C4-2B (cell line): ENCODE data around the gene CPLANE1.

Experiments used
- H3K27ac ChIP-seq: fragments of 450-650 bp; 2 replicates; pipeline ENCODE4 v1.5.1; 2017
- ZFX ChIP-seq: fragments of 450-650 bp; IDR thresholded peaks from 2 replicates; pipeline ENCODE4 v1.6.1; 2017
- TF ChIP-seq, protein P1 (sequence below): fragments of 450-650 bp; conservative IDR thresholded peaks from 2 replicates; pipeline ENCODE4 v1.5.1; 2017; ENCODE audit warnings: mild to moderate bottlenecking

CPLANE1 gene

GRCh38 chr5:37077146-37077545 lies 172.0 kb downstream of the CPLANE1 start:
- no peak overlapping the region for H3K27ac ChIP-seq
- TF ChIP-seq, protein P1, sequence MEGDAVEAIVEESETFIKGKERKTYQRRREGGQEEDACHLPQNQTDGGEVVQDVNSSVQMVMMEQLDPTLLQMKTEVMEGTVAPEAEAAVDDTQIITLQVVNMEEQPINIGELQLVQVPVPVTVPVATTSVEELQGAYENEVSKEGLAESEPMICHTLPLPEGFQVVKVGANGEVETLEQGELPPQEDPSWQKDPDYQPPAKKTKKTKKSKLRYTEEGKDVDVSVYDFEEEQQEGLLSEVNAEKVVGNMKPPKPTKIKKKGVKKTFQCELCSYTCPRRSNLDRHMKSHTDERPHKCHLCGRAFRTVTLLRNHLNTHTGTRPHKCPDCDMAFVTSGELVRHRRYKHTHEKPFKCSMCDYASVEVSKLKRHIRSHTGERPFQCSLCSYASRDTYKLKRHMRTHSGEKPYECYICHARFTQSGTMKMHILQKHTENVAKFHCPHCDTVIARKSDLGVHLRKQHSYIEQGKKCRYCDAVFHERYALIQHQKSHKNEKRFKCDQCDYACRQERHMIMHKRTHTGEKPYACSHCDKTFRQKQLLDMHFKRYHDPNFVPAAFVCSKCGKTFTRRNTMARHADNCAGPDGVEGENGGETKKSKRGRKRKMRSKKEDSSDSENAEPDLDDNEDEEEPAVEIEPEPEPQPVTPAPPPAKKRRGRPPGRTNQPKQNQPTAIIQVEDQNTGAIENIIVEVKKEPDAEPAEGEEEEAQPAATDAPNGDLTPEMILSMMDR = no peak
- TF ChIP-seq ZFX = no peak

DNA sequence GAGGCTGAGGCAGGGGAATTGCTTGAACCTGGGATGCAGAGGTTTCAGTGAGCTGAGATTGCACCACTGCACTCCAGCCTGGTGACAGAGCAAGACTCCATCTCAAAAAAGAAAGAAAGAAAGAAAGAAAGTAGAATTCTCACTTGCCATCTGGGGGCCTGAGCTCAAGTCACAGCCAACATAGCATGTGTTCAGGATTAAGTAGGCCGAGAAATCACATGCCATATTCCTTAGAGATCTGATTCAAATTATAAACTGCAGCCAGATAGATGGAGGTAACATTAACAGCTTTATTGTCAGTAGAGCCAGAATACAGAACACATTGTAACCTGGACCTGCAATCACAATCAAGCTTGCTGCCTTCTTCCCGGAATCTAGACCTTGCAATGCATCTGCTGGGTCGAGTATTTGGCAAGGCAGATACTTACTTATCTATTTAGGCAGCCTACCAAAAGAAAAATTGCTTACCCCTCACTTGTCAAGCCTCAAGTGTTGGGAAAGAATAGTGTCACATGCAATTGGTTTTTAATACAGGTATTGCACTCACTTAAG lies 173.7 kb downstream of the CPLANE1 start:
- H3K27ac ChIP-seq = no peak overlapping the region
- TF ChIP-seq, protein P1 = no peak
- TF ChIP-seq ZFX = no peak

GRCh38 chr5:37071901-37072581 lies 177.1 kb downstream of the CPLANE1 start:
- TF ChIP-seq, protein P1 = no peak
- no peak for TF ChIP-seq ZFX
- no peak overlapping the region for H3K27ac ChIP-seq

DNA sequence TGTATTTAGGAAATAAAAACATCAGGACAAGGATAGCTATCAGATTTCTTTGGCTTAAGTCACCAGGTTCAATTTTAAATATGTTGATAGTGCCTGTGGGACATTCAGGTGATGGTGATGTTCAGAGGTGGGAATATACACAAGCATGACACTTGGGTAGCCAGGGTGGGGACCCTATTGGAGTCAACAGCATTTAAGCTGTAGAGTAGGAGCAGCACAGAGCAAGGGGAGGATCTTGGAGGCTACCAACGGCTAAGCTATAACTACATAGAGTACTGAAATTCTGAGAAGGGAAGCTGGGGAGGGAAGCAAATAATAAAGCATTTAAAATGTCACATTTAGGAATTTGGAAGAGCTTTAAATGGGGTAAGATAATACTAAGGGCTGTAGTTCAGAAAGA lies 177.7 kb downstream of the CPLANE1 start:
- TF ChIP-seq ZFX = no peak
- TF ChIP-seq, protein P1 = no peak
- H3K27ac ChIP-seq = no peak overlapping the region

DNA sequence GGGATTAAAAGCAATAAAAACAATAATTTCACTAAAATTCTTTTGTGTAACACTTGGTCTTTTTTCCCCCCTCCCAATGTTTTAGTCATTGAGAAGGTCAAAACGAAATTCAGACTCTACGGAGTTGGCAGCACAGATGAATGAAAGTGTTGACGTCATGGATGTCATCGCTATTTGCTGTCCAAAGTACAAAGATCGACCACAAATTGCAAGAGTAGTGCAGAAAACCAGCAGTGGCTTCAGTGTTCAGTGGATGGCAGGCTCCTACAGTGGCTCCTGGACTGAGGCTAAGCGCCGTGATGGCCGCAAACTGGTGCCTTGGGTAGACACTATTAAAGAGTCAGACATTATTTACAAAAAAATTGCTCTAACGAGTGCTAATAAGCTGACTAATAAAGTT lies 184.7 kb downstream of the CPLANE1 start:
- TF ChIP-seq, protein P1 = no peak
- TF ChIP-seq ZFX = no peak
- H3K27ac ChIP-seq = no peak overlapping the region

DNA sequence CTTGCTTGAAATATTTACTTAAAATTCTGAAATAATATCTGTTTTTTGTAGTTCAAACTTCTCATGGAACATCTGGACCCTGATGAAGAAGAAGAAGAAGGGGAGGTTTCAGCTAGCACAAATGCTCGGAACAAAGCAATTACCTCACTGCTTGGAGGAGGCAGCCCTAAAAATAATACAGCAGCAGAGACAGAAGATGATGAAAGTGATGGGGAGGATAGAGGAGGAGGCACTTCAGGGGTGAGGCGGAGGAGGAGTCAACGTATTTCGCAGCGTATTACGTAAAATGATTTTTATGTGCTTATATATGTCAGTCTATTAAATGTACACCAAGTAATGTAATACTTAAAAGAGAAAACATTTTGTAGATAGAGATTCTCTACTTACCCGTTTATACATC lies 185.4 kb downstream of the CPLANE1 start:
- H3K27ac ChIP-seq = no peak overlapping the region
- TF ChIP-seq, protein P1 = no peak
- no peak for TF ChIP-seq ZFX

- no peak overlapping the region for H3K27ac ChIP-seq
- TF ChIP-seq, protein P1 = no peak
- no peak for TF ChIP-seq ZFX
Measured at GRCh38 chr5:37060030-37060429, 189.1 kb downstream of the CPLANE1 start.
